GM19023 (cell line): Measurements from ENCODE around the gene UBE3D.

Experiments used
- ATAC-seq: cut with Tn5 transposase; IDR thresholded peaks from one replicate; pipeline ENCODE4 v1.9.1; 2021; ENCODE audit warnings: mild to moderate bottlenecking, moderate library complexity; ENCODE audit not compliant: unreplicated experiment

UBE3D gene

DNA sequence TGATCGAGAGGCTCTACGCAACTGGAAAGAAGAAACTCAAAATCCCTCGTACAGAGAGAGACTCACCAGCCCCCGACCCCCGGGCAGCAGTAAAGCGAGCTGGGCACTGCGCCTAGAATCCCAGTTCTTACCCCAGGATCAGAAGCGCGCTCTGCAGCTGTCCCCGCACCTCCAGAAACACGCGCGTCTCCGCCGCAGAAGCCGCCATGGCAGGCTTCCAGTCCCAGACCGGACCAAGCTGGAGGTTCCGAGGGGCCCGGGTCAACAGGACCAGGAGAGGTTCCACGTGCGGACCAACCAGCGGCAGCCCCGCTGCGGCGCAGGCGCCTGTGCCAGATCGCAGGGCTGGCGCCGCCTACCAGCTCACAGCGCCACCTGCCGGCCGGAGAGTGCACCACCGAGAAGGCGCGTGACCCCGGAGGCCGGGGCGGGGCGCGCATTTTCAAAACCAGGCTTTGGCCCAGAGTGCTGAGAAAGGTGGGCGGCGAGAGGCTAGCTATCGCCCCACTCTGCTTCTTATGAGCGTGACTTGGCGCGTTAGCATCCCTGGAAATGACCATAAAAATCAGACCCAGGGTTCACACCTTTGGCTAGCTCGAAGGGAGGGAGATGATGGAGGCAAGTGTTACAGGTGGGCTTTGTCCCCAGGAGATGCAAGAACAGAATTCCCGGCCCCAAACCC, at the start of gene UBE3D:
TSS of gene UBE3D (minus strand) at position 331 of the 682 bp plus-strand sequence. CDS start at position 208, 123 bp downstream.
- ATAC-seq = peak; percentile 61

DNA sequence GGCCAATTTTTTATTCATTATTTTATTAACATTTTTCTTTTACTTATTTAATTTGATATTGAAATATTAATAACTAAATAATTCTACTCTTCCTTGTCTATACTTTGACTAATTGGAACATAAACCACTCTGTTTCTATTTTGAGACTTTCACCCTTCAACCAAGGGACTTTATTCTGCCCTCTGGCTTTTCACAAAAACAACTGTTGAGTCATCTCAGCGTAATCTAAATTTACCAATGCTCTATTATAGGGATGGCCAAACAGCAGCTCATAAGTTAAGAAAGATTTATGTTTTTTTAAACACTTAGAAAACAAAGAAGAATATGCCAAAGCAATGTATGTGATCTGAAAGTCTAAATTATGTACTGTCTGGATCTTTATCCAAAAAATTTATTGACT, 48.5 kb upstream of the UBE3D start:
- no peak for ATAC-seq

- no peak for ATAC-seq
Measured at GRCh38 chr6:83113258-83113657, 47.6 kb upstream of the UBE3D start.

DNA sequence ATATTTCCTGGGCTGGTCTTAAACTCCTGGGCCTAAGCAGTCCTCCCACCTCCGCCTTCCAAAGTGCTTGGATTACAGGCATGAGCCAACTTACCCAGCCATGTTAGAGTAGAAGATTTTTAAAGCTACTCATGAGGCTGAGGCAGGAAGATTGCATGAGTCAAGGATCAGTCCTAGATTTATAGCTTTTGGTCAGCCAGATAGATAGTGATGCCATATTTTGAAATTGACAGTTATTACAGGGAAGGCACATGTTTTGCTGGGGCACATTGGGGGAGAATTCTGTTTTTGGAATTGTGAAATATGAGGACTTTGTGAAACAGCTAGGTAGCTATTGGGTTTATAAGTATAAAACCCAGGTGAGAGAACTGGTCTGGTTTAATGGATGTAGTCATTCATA, 42.7 kb upstream of the UBE3D start:
- no peak for ATAC-seq

DNA sequence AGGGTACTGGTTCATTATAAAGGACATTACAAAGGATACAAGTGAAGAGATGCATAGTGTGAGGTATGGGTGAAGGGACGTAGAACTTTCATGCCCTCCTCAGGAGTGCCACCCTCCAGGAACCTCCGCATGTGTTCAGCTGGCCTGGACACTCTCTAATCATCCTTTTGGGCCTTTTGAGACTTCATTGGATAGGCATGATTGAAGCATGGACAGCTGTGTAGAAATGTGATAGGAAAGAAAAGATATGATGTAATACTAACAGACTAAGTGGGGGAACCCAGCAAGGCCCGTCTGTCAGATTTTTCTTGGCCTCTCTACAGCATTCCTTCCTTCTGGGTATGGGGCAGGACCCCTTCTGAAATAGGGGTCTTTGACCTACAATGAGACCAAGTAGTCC, 32.9 kb upstream of the UBE3D start:
- no peak for ATAC-seq

DNA sequence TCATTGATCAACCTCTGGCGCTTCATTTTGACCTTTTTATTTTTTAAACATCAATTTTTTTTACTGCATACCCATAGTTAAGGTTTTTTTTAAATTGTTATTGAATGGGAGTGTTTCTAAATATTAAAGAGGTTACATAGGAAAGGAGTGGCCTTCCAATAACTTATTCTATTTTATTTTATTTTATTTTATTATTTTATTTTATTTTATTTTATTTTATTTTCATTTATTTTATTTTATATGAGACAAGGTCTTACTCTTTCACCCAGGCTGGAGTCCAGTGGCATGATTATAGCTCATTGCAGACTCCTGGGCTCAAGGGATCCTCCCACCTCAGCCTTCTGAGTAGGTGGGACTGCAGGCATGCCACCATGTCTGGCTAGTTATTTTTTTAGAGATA, 32.0 kb upstream of the UBE3D start:
- ATAC-seq = no peak

DNA sequence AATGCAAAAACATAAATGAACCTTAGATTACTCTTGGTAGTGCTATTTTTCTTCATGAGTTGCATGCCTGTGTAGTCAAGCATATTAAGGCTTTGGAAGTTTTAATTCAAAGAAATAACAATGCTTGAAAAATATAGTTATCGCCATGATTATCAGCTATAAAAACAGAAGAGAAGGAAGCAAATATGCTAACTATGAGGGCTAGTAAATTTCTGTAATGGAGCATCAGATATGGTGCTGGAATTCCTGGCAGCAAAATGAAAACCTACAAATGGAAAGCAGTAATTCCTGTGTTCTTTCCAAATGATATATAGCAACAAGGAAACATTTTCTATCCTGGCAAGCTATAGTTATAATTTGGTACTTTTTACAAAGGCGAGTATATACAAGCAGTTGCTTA, 31.6 kb upstream of the UBE3D start:
- ATAC-seq = no peak

DNA sequence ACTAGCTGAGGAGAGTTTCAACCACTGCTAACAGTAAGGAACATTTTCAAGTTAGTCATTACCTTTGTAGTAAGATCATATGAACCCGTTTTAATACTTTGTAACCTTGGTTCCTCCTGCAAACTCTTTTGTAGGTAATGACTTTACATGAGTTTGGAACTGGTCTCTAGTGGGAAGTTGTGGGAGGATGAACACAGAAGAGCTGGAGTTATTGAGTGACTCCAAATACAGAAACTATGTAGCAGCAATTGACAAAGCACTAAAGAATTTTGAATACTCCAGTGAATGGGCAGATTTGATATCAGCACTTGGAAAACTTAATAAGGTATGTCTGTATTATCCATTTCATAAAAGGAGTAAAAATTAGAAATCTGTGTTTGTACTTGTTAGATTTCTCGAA, 31.1 kb upstream of the UBE3D start:
- no peak for ATAC-seq

DNA sequence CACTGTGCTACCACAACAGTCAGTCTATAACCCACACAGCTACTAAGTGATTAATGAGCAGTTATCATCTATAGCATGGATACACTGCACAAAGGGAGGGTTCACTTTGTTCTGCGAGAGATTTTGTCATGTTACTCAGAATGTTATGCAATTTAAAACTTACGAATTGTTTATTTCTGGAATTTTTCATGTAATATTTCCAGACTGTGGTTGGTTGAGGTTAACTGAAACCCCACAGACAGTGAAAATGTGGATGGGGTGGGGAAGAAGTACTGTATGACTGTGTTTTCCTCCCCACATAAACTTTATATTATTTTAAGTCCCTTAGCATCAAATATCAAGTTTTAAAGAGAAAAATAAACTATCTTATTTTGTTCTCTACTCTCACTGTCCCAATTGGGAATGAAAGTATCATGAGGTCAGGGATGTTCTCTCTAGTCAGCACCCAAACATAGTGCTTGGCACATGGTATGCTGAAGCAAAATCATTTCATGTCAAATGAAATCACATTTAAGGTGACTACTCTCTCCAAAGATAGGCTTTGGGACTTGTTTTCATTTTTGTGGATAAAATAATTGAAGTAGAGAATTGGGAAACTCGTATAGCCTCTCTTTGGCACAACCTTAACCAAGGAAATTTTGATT, 27.2 kb upstream of the UBE3D start:
- no peak for ATAC-seq

- peak; percentile 97 for ATAC-seq
Measured at GRCh38 chr6:83086751-83087150, 21.1 kb upstream of the UBE3D start.

DNA sequence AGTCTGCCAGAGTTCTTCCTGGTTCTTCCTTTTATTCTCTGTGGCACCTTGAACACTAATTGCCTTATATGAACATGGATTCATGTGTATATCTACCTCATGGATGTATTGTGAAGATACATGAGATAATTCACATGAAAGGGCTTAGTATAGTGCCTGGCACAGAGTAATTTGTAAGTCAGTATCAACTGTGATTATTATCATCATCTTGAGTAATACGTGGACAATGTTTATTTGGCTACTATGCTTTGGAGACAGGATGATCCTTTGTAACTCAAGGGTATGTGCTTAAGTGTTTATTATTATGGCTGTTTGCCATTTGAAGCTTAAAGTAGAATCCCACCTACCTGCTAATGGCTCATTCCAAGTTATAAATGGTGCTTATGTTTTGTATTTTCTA, 17.8 kb upstream of the UBE3D start:
- no peak for ATAC-seq

DNA sequence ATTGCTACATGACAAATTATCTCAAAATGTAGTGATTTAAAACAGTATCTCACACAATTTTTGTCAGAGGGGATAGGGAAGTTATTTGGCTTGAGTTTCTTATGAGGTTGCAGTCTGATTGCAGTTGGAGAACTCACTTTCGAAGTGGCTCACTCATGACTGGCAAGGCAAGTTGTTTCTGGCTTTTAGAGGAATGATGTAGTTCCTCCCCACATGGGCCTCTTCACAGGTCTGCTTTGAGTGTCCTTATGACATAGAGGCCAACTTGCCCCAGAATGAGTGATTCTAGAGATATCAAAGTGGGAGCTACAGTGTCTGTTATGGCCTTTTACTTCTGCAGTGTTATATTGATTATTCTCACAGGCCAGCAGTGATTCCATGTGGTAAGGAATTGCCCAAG, 8.0 kb upstream of the UBE3D start:
- ATAC-seq = no peak

DNA sequence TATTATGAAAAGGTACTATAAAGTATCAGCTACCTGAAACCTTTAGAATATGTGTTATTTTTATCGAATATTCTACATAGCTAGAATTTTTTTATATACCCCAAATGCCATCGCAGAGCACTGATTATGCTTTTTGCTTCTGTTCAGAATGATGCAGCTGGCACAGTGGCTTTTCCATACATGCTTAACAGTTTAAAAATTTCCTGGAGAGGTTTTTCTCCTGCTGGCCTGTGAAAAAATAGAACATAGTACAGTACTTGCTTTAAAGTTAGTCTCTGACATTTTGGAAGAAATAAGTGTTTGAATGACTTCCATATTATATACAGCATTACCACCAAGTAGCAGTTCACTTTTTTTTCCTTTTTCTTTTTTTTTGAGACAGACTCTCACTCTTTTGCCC, 7.1 kb upstream of the UBE3D start:
- ATAC-seq = no peak

DNA sequence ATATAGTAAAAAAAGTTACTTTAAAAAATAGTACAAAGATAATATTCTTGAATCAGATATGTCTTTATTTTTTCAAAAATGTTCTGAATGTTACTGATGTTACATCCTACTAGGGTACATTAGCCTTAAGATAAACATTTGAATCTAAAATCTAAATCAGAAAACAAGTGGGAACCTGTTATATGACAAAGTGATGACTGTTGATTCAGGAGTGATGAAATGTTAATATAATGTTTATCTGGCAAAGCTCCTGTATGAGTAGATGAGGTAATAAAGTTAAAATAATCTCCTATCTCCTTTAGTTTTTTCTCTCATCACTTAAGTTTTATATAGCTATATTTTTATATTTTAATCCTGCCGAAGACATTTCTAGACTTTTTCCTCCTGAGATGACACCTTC, 6.1 kb upstream of the UBE3D start:
- ATAC-seq = no peak

DNA sequence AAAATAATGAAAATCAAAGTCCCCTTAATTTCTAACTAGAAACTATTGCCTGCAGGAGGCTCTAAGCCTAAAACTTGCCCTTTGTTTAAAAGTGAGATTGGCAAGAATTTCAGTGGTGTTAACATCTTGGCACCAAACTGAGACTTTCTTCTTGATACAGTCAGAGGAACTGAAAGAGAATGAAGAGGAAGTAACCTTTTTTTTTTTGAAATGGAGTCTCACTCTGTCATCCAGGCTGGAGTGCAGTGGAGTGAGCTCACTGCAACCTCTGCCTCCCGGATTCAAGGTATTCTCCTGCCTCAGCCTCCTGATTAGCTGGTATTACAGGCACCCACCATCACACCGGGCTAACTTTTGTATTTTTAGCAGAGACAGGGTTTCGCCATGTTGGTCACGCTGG, 5.4 kb upstream of the UBE3D start:
- ATAC-seq = peak; percentile 38

DNA sequence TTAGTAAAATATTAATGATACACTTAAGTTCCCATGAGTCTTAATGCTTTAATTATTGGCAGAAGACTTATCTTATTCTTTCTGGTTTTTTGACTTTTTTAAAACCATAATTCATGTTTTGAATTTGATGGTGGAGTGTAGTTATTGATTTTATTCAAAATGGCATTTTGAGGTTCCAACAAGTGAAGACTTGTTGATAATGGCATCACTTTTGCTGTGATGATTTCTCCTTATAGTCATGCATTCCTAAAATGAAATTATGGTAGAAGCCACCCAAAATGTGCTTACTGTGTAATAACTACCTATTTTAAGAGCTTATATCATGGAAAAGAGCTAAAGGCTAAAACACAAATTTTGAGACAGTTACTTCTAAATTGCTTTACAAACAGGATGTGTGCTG, 4.0 kb upstream of the UBE3D start:
- no peak for ATAC-seq

GRCh38 chr6:83068616-83069015, 3.0 kb upstream of the UBE3D start:
- ATAC-seq = no peak

- ATAC-seq = peak; percentile 90
Measured at GRCh38 chr6:83067448-83068439, 2.1 kb upstream of the UBE3D start, which contains the start of gene DOP1A. DOP1A (plus strand) TSS chr6:83067671; CDS start chr6:83096978, 29,307 bp downstream.

- ATAC-seq = no peak
Measured at GRCh38 chr6:83062225-83062624, 3.4 kb downstream of the UBE3D start.

- ATAC-seq = no peak
Measured at GRCh38 chr6:83061190-83061589, 4.5 kb downstream of the UBE3D start.

- ATAC-seq = peak; percentile 84
Measured at GRCh38 chr6:83057705-83058321, 7.8 kb downstream of the UBE3D start.
